T47D (cell line): ENCODE measurements around the gene LSS.

Experiments used
- DNase-seq, 2 experiments: peaks; one replicate each; pipeline versions ENCODE4 v3.0.0 to v3.0.0-alpha.2; 2011 to 2012; ENCODE audit warnings: low read depth in 1 of 2, low spot score in 1 of 2
- JUND ChIP-seq: IDR thresholded peaks from 2 replicates; pipeline ENCODE4 v1.6.1; 2012; ENCODE audit warnings: low read depth
- in situ Hi-C: cut with HindIII; loops from 2 replicates; pipeline ENCODE4 v1.10.0; 2016; ENCODE audit warnings: low sequenced_read_pairs, low pct_unique_long_range_greater_than_20kb

LSS gene

DNA sequence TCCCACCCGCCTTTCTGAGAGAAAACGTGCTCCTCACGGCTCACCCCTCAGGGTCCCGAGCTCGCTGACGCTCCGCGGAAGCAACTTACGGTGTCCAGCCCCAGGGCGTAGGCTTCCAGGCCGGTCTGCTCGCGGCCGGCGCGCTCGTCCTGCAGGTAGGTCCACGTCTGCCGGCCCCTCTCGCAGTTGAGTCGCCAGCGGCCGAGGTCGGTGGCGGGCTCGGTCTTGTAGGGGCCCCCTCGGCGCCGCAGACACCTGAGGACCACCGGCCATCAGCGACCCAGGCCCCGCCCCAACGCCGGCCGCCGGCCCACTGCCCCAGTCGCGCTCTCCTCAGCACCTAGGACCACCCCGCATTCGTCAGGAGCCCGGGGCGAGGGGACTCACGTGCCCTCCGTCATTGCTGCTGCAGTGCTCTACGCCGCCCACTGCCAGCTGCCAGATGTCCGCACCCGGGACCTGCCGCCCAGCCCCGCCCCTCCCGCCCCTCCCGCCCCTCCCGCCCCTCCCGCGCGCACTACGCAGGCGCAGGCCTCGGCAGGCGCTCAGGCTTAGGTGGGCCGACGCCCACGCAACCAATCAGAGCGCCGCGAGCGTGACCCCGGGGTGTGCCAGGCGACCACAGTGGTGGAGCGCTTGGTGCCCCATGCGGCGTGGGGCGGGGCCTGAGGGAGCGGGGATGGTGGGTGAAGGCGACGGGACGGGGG, at the start of gene LSS:
LSS (minus strand) TSS at position 430 of the 707 bp plus-strand sequence; CDS start at position 401, 29 bp downstream.
- in situ Hi-C loops = no loop called here
- TF ChIP-seq JUND = no peak
- DNase-seq = peak; percentile 99

GRCh38 chr21:46274797-46275390, 46.3 kb upstream of the LSS start:
- TF ChIP-seq JUND = no peak
- in situ Hi-C loops = no loop called here
- DNase-seq = no peak

- no peak for TF ChIP-seq JUND
- in situ Hi-C loops = no loop called here
- DNase-seq = no peak
These were observed 44.8 kb upstream of the LSS start for GRCh38 chr21:46273341-46273740.

GRCh38 chr21:46269466-46269865, 40.9 kb upstream of the LSS start:
- DNase-seq = peak in 1 of 2 experiments; percentile 38
- in situ Hi-C loops = no loop called here
- no peak for TF ChIP-seq JUND

DNA sequence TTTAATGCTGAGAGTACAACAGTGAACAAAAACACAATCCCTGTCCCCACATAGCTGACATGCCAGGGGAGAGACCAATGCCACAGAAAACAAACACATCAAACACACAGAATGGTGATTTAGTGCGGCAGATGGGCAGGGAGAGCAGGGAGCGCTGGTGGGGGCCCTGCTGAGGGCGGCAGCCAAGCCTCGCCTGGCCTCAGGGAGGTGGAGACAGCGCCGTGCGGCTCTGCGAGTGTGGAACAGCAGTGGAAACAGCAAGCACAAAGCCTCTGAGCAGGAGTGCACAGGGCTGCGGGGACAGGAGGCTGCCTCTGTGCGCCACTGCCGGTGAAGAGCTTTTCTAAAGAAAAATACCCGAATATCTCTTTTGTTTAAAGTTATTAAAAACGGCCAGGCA, 39.8 kb upstream of the LSS start:
- no peak for DNase-seq
- no peak for TF ChIP-seq JUND
- in situ Hi-C loops = no loop called here

DNA sequence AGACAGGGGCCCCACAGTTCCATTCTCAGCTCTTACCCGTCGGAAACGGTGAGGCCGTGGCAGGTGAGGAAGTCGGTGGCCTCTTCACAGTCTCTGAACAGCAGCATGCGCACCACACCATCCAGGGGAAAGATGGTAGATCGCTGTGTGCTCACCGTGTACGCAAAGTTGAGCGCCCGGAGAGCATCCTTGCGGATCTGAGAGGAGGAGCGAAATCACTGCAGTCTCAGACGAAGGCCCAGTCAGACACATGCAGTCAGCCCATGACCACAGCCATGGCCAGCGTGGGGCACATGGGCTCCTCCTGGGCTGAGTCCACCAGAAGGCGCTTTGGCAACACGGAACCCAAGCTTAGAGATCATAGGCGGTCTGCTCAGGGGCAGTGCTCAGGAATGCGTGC, 38.4 kb upstream of the LSS start:
- in situ Hi-C loops = no loop called here
- no peak for DNase-seq
- TF ChIP-seq JUND = no peak

DNA sequence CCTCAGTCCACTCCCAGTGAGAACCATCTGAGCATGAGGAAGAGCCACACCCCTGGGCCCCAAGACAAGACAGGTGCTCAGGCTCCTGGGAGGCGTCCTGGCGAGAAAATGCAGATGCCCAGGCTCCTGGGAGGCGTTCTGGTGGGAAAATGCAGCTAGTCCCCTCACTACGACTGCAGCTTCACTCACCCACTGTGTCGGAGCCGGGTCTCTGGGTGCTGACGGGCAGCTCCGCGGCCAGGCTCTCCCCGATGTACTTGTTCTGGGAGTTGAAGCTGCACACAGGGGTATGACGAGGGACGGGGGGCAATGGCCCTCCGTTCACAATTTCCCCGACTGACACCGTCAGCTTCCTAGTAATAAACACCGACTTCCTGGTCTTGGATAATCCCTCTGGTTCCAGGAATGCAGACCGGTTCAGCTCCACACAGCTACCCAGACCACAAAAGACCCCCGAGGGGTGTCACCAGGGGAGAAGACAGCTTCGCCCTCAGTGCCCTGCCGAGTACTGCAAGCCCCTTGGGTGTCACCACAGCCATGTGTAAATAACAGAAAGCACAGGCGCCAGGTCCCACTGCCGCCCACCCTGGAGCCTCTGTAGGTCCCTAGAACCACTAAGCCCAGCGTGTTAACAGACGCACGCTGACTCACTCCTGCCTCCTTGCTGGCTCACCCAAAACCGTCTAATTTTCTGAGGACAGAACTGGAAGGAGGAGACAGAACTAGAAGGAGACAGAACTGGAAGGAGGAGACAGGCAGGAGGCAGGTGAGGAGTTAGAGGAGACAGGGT, 37.4 kb upstream of the LSS start:
- DNase-seq = no peak
- TF ChIP-seq JUND = no peak
- in situ Hi-C loops = no loop called here

DNA sequence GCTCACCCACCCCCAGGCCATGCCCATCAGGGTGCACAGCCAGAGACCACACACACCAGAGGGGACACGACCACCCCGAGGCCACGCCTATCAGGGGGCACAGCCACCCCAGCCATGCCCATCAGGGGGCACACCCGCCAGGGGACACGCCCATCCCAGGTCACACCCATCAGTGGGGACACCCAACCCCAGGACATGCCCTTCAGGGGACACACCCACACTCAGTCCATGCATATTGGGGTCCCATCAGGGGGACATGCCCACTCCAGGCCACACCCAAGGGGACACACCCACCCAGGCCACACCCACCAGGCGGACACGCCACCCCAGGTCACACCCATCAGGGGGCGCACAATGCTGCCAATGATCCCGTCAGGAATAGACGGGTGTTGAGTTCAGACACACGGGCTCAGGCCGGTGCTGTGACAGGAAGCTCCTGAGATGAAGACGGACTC, 36.1 kb upstream of the LSS start:
- in situ Hi-C loops = no loop called here
- DNase-seq = no peak
- no peak for TF ChIP-seq JUND

GRCh38 chr21:46264046-46264689, 35.6 kb upstream of the LSS start:
- TF ChIP-seq JUND = no peak
- in situ Hi-C loops = no loop called here
- no peak for DNase-seq

DNA sequence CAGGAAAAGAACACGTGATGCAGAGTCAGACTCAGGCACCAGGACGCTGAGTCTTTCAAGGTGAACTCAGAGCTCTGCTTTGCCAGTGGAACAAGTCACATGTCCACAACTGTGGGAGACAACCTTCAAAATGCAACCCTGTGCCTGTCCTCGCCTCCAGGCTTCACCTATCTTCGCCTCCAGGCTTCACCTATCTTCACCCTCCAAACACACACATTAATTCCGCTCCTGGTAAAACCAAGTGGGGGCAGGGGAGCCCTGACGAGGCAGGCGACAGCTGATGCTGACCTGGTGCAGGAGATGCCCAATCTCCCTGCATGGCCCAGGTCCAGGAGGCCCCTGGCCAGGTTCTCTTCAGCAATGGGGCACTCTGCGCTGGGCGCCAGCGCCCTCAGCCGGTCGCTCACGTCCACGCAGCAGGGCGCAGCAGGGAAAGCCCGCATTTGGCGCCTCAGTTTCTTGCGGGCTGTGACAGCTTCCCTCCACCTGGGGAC, 28.0 kb upstream of the LSS start:
- no peak for TF ChIP-seq JUND
- in situ Hi-C loops = no loop called here
- DNase-seq = no peak

- in situ Hi-C loops = no loop called here
- no peak for DNase-seq
- no peak for TF ChIP-seq JUND
These were observed 27.3 kb upstream of the LSS start for GRCh38 chr21:46255758-46256337.

- in situ Hi-C loops = no loop called here
- TF ChIP-seq JUND = no peak
- no peak for DNase-seq
These were observed 26.6 kb upstream of the LSS start for GRCh38 chr21:46255166-46255565.
